Stimulated activated CD4-positive, alpha-beta T cell treated with anti-CD3 and anti-CD28 coated beads, Interleukin-2, amount 100 ng/mL, for 24 hours (primary cell): ENCODE measurements around the gene CFAP46.

Experiments used
- DNase-seq, 2 donors: peaks; one replicate each; pipeline ENCODE4 v3.0.0-alpha.2; 2020

CFAP46 gene

GRCh38 chr10:132879408-132880127 is 62.8 kb downstream of the CFAP46 start:
- DNase-seq, result no peak

GRCh38 chr10:132878730-132879407 is 63.5 kb downstream of the CFAP46 start:
- DNase-seq, result no peak

- no peak for DNase-seq
Measured at GRCh38 chr10:132878091-132878729, 64.2 kb downstream of the CFAP46 start.

GRCh38 chr10:132877473-132877872 is 64.9 kb downstream of the CFAP46 start:
- DNase-seq, result no peak

- DNase-seq, result no peak
Measured at GRCh38 chr10:132876993-132877431, 65.4 kb downstream of the CFAP46 start.

- no peak for DNase-seq
Measured at GRCh38 chr10:132876131-132876860, 66.1 kb downstream of the CFAP46 start.

GRCh38 chr10:132875435-132875834 is 66.9 kb downstream of the CFAP46 start:
- DNase-seq, result no peak

- no peak for DNase-seq
Measured at GRCh38 chr10:132873395-132873794, 69.0 kb downstream of the CFAP46 start.

- no peak for DNase-seq
Measured at GRCh38 chr10:132872658-132873057, 69.7 kb downstream of the CFAP46 start.

- no peak for DNase-seq
Measured at GRCh38 chr10:132870426-132870825, 71.9 kb downstream of the CFAP46 start.

- DNase-seq, result no peak
Measured at GRCh38 chr10:132869621-132870020, 72.7 kb downstream of the CFAP46 start.

GRCh38 chr10:132868995-132869394 is 73.4 kb downstream of the CFAP46 start:
- DNase-seq, result no peak

- no peak for DNase-seq
Measured at GRCh38 chr10:132867801-132868644, 74.3 kb downstream of the CFAP46 start.

GRCh38 chr10:132866601-132867381 is 75.6 kb downstream of the CFAP46 start:
- no peak for DNase-seq

GRCh38 chr10:132865851-132866600 is 76.3 kb downstream of the CFAP46 start:
- DNase-seq, result no peak

GRCh38 chr10:132865171-132865631 is 77.2 kb downstream of the CFAP46 start:
- DNase-seq, result no peak

GRCh38 chr10:132862485-132863420 is 79.6 kb downstream of the CFAP46 start:
- no peak for DNase-seq

GRCh38 chr10:132861884-132862461 is 80.4 kb downstream of the CFAP46 start:
- DNase-seq, result no peak

GRCh38 chr10:132861116-132861691 is 81.2 kb downstream of the CFAP46 start:
- DNase-seq, result no peak
